ENCODE measurements around the gene DDX27.

DNA sequence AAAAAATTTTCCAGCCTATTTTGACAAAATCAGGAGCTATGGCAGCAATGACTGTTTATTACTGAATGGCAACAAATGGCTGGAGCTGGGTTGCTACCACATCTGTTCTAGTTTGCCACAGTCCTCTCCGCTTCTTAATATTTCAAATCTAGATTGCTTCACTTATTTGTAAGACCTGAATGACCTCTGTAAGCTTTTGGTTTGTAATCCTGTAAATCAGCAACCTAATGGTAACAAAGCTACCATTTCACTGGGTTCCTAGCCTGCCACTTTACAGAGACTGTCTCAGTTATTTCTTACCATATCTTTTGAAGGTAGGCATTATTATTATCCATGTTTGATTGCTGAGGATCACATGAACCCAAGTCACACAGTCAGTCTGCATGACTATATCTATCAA is 43.2 kb downstream of the DDX27 start:
- TF ChIP-seq EZH2phosphoT487 (IDR thresholded peaks at IDR 0.05; ENCODE audit: borderline replicate concordance) = no peak
- TF ChIP-seq, protein P1, sequence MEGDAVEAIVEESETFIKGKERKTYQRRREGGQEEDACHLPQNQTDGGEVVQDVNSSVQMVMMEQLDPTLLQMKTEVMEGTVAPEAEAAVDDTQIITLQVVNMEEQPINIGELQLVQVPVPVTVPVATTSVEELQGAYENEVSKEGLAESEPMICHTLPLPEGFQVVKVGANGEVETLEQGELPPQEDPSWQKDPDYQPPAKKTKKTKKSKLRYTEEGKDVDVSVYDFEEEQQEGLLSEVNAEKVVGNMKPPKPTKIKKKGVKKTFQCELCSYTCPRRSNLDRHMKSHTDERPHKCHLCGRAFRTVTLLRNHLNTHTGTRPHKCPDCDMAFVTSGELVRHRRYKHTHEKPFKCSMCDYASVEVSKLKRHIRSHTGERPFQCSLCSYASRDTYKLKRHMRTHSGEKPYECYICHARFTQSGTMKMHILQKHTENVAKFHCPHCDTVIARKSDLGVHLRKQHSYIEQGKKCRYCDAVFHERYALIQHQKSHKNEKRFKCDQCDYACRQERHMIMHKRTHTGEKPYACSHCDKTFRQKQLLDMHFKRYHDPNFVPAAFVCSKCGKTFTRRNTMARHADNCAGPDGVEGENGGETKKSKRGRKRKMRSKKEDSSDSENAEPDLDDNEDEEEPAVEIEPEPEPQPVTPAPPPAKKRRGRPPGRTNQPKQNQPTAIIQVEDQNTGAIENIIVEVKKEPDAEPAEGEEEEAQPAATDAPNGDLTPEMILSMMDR (conservative IDR thresholded peaks at IDR 0.05; ENCODE audit: low read length) = no peak
